MM.1S (cell line): ENCODE measurements around the gene SNX25.

Source experiments
- DNase-seq: peaks from one replicate; pipeline ENCODE4 v3.0.0-alpha.2; 2015
- H2AFZ ChIP-seq: fragments of 300-600 bp; sonication (generic); 2 replicates; pipeline ENCODE4 v1.6.0; 2016; ENCODE audit warnings: antibody characterized with exemption, low read length
- H3F3A ChIP-seq: fragments of 300-600 bp; sonication (generic); 2 replicates; pipeline ENCODE4 v1.6.1; 2016; ENCODE audit warnings: mild to moderate bottlenecking, antibody characterized with exemption, low read length, moderate library complexity, mixed read lengths; ENCODE audit not compliant: insufficient read depth
- H3K27ac ChIP-seq: fragments of 300-600 bp; sonication (generic); 2 replicates; pipeline ENCODE4 v1.5.1; 2016; ENCODE audit warnings: mild to moderate bottlenecking, low read length
- H3K27me3 ChIP-seq: fragments of 300-600 bp; sonication (generic); replicated peaks from 2 replicates; pipeline ENCODE4 v1.6.0; 2016; ENCODE audit warnings: low read length; ENCODE audit not compliant: insufficient read depth
- H3K36me3 ChIP-seq: fragments of 300-600 bp; sonication (generic); replicated peaks from 2 replicates; pipeline ENCODE4 v1.6.1; 2016; ENCODE audit warnings: mild to moderate bottlenecking, low read length, mixed read lengths; ENCODE audit not compliant: insufficient read depth
- H3K4me1 ChIP-seq: fragments of 300-600 bp; sonication (generic); 2 replicates; pipeline ENCODE4 v1.6.1; 2016; ENCODE audit warnings: low read length, mixed read lengths
- H3K4me2 ChIP-seq: fragments of 300-600 bp; sonication (generic); 2 replicates; pipeline ENCODE4 v1.6.0; 2016; ENCODE audit warnings: low read depth, low read length
- H3K4me3 ChIP-seq: fragments of 300-600 bp; sonication (generic); 2 replicates; pipeline ENCODE4 v1.5.1; 2016; ENCODE audit warnings: low read length, mixed read lengths
- H3K79me2 ChIP-seq: fragments of 300-600 bp; sonication (generic); 2 replicates; pipeline ENCODE4 v1.6.1; 2016; ENCODE audit warnings: mixed run types, low read length, mixed read lengths
- H3K9ac ChIP-seq: fragments of 300-600 bp; sonication (generic); 2 replicates; pipeline ENCODE4 v1.6.1; 2016; ENCODE audit warnings: low read length, mixed read lengths
- H3K9me2 ChIP-seq: fragments of 300-600 bp; sonication (generic); replicated peaks from 2 replicates; pipeline ENCODE4 v1.6.1; 2016; ENCODE audit warnings: mild to moderate bottlenecking, low read length, mixed read lengths; ENCODE audit not compliant: insufficient read depth
- H3K9me3 ChIP-seq: fragments of 300-600 bp; sonication (generic); replicated peaks from 2 replicates; pipeline ENCODE4 v1.6.1; 2016; ENCODE audit warnings: mild to moderate bottlenecking, low read length, mixed read lengths; ENCODE audit not compliant: insufficient read depth
- H4K20me1 ChIP-seq: fragments of 300-600 bp; sonication (generic); 2 replicates; pipeline ENCODE4 v1.6.1; 2016; ENCODE audit warnings: mild to moderate bottlenecking, low read length, moderate library complexity, mixed read lengths; ENCODE audit not compliant: insufficient read depth
- EZH2 ChIP-seq: fragments of 300-600 bp; sonication (generic); optimal IDR thresholded peaks from 2 replicates; pipeline ENCODE3; 2017; ENCODE audit warnings: low read depth, mild to moderate bottlenecking, antibody characterized with exemption, low read length, mixed read lengths
- EZH2phosphoT487 ChIP-seq: fragments of 300-600 bp; sonication (generic); IDR thresholded peaks from 2 replicates; pipeline ENCODE4 v1.6.1; 2018; ENCODE audit warnings: antibody characterized with exemption, low read length
- TF ChIP-seq, protein P1 (sequence below): fragments of 300-600 bp; sonication (generic); IDR thresholded peaks from 2 replicates; pipeline ENCODE4 v1.5.1; 2016; ENCODE audit warnings: antibody characterized with exemption, low read length, mixed read lengths

The SNX25 gene

DNA sequence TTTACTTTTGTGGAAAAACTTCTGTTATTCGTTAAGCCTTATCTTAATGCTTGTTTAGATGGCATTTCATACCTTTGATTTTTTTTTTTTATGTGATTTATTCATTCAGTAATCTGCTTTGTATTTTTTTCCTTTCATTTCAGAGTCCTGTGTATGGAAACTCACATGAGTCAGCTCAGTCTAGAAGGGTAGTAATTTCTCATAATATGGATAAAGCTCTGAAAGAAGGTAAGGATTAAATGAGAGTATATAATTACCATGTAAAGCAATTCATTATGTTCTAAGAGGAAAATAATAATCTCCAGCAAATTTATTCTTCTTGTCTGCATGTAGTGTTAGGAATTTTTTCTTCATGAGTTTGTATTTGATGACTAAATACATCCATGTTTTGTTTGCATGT, 37.8 kb downstream of the SNX25 start:
- TF ChIP-seq, protein P1, sequence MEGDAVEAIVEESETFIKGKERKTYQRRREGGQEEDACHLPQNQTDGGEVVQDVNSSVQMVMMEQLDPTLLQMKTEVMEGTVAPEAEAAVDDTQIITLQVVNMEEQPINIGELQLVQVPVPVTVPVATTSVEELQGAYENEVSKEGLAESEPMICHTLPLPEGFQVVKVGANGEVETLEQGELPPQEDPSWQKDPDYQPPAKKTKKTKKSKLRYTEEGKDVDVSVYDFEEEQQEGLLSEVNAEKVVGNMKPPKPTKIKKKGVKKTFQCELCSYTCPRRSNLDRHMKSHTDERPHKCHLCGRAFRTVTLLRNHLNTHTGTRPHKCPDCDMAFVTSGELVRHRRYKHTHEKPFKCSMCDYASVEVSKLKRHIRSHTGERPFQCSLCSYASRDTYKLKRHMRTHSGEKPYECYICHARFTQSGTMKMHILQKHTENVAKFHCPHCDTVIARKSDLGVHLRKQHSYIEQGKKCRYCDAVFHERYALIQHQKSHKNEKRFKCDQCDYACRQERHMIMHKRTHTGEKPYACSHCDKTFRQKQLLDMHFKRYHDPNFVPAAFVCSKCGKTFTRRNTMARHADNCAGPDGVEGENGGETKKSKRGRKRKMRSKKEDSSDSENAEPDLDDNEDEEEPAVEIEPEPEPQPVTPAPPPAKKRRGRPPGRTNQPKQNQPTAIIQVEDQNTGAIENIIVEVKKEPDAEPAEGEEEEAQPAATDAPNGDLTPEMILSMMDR = no peak
- no peak for TF ChIP-seq EZH2
- Histone ChIP-seq H3K9me3 (no peaks in the 10 kb centered on the region), H2AFZ (no peak overlapping the region), H3K4me1 (peaks cover 16% of the 10 kb centered on the region), H3K79me2 (peaks cover 83% of the 10 kb centered on the region), H3F3A (no peaks in the 10 kb centered on the region), H4K20me1 (no peaks in the 10 kb centered on the region), H3K27ac (no peak overlapping the region), H3K9me2 (no peaks in the 10 kb centered on the region), H3K27me3 (no peaks in the 10 kb centered on the region), H3K9ac (no peak overlapping the region), H3K36me3 (0 out of 2 replicates have a peak, but pooled peaks cover 3% of the 10 kb centered on the region), H3K4me3 (no peak overlapping the region), H3K4me2 (no peak overlapping the region)
- DNase-seq = no peak

DNA sequence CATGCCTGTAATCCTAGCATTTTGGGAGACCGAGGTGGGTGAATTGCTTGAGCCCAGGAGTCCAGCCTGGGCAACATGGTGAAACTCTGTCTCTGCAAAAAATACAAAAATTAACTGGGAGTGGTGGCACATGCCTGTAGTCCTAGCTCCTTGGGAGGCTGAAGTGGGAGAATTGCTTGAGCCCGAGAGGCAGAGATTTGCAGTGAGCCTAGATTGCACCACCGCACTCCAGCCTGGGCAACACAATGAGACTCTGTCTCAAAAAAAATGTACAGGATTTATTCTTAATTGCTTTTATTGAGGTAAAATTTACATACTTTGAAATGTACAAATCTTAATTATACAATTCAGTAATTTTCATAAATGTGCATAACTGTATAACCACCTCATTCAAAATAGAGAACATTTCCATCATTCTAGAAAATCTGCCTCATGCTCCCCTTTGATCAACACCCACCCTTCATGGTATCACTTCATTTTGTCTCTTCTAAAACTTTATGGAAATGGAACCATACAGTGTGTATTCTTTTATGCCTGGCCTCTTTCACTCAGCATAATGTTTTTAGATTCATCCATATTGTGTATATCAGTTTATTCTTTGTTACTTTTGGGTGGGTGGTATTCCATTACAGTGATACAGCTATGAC, 39.1 kb downstream of the SNX25 start:
- no peak overlapping the region for H2AFZ ChIP-seq
- H3K4me3 ChIP-seq = no peak overlapping the region
- H3K79me2 ChIP-seq = peaks cover 76% of the 10 kb centered on the region
- 0 out of 2 replicates have a peak, but pooled peaks cover 3% of the 10 kb centered on the region for H3K36me3 ChIP-seq
- H3K27me3 ChIP-seq = no peaks in the 10 kb centered on the region
- H3K9ac ChIP-seq = no peak overlapping the region
- no peak for TF ChIP-seq EZH2
- TF ChIP-seq EZH2phosphoT487 = no peak
- H3K4me2 ChIP-seq = no peak overlapping the region
- no peak overlapping the region for H3K27ac ChIP-seq
- H4K20me1 ChIP-seq = no peaks in the 10 kb centered on the region
- no peaks in the 10 kb centered on the region for H3K9me3 ChIP-seq
- H3K9me2 ChIP-seq = no peaks in the 10 kb centered on the region
- no peaks in the 10 kb centered on the region for H3F3A ChIP-seq
- peaks cover 16% of the 10 kb centered on the region for H3K4me1 ChIP-seq
- DNase-seq = no peak

DNA sequence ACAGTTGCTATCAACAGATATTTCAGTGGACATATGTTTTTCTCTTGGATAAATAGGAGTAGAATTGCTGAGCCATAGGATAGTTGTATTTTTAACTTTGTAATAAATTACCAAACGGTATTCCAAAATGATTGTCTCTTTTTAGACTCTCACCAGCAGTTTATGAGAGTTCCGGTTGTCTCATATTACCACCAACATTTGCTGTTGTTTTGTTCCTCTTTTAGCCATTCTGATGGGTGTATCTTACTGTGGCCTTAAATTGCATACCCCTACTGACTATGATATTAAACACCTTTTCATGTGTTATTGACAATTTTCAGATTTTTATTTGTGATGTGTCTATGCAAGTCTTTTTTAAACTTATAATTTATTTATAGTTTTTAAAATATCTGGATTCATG, 39.7 kb downstream of the SNX25 start:
- Histone ChIP-seq H3K9me2 (no peaks in the 10 kb centered on the region), H3K4me1 (peaks cover 16% of the 10 kb centered on the region)

DNA sequence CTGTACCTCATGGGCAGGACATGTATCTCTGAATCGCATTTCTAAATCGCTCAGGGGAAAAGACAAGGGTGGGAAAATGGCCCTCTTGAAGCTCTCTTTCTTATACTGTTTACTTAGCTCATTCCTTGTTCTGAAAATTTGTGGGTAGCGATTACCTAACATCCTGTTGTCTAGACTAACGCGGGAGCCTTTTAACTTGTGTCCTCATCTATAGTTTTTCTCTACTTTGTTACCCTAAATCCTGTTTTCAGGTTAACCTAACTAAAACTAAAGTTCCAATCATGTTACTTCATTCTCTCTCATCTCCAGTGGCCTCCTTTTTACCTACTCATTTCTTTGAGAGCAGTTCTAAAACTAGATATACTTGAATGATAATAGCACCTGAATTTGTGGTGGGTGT, 45.0 kb downstream of the SNX25 start:
- TF ChIP-seq, protein P1 = no peak
- TF ChIP-seq EZH2 (no peak), EZH2phosphoT487 (no peak)
- no peak overlapping the region for H3K4me2 ChIP-seq
- no peaks in the 10 kb centered on the region for H3K36me3 ChIP-seq
- peaks cover 68% of the 10 kb centered on the region for H3K79me2 ChIP-seq
- no peaks in the 10 kb centered on the region for H3K9me2 ChIP-seq
- no peak overlapping the region for H3K4me3 ChIP-seq
- peaks cover 38% of the 10 kb centered on the region for H3F3A ChIP-seq
- no peaks in the 10 kb centered on the region for H3K9me3 ChIP-seq
- no peak overlapping the region for H3K9ac ChIP-seq
- no peak for DNase-seq
- H3K4me1 ChIP-seq = peaks cover 59% of the 10 kb centered on the region
- no peak overlapping the region for H2AFZ ChIP-seq
- no peaks in the 10 kb centered on the region for H4K20me1 ChIP-seq
- no peaks in the 10 kb centered on the region for H3K27me3 ChIP-seq
- no peak overlapping the region for H3K27ac ChIP-seq

More for the DNA sequence above, 39.7 kb downstream of the SNX25 start:
- Histone ChIP-seq H3K9ac (no peak overlapping the region), H3K36me3 (0 out of 2 replicates have a peak, but pooled peaks cover 3% of the 10 kb centered on the region), H3K79me2 (peaks cover 76% of the 10 kb centered on the region), H2AFZ (no peak overlapping the region), H4K20me1 (no peaks in the 10 kb centered on the region), H3K9me3 (no peaks in the 10 kb centered on the region), H3K4me2 (no peak overlapping the region), H3K27ac (no peak overlapping the region), H3F3A (no peaks in the 10 kb centered on the region), H3K4me3 (no peak overlapping the region), H3K27me3 (no peaks in the 10 kb centered on the region)
- TF ChIP-seq, protein P1 = no peak
- no peak for TF ChIP-seq EZH2phosphoT487
- no peak for TF ChIP-seq EZH2
- no peak for DNase-seq
